Choroid plexus epithelial cell (primary cell): ENCODE measurements around the gene PROK1.
"Not testable (repeated sequence)": the region's sequence is repeated elsewhere in the genome, so short reads cannot be mapped to it uniquely, and the experiment has no call there.

Source experiments
- DNase-seq: peaks from one replicate; pipeline ENCODE4 v3.0.0-alpha.2; 2010; ENCODE audit warnings: low read depth
- H3K4me3 ChIP-seq: 2 replicates; pipeline ENCODE4 v1.5.1; 2011; ENCODE audit warnings: low read depth, mild to moderate bottlenecking, control low read depth, low read length, moderate library complexity
- CTCF ChIP-seq: conservative IDR thresholded peaks from 2 replicates; pipeline ENCODE4 v1.5.1; 2011; ENCODE audit warnings: low read depth, mild to moderate bottlenecking, control low read depth, inconsistent platforms, low read length, moderate library complexity

Gene PROK1

DNA sequence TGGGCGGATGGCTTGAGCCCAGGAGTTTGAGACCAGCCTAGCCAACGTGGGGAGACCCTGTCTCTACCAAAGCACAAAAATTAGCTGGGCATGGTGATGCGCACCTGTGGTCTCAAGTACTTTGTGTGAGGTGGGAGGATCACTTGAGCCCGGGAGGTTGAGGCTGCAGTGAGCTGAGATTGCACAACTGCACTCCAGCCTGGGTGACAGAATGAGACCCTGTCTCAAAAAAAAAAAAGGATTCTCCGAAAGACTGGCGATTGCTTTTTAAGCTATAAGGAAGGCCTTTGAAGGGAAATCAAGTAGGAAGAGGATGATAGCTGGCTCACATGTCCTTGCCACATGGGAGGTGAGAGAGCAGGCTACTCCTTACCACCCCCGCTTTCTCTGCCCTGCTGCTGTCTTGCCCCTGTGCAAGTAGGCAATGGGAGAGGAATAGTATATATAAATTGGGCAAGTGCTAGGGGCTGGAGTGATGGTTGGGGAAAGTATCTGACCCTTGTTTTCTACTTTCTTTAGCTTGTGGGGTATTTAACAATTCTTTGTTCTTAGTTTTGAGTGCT lies 39.7 kb upstream of the PROK1 start:
- DNase-seq = no peak
- TF ChIP-seq CTCF = no peak
- no peak overlapping the region for H3K4me3 ChIP-seq

GRCh38 chr1:110412576-110412975 lies 38.4 kb upstream of the PROK1 start:
- DNase-seq = peak; percentile 85
- TF ChIP-seq CTCF = peak; percentile 86
- no peak overlapping the region for H3K4me3 ChIP-seq

DNA sequence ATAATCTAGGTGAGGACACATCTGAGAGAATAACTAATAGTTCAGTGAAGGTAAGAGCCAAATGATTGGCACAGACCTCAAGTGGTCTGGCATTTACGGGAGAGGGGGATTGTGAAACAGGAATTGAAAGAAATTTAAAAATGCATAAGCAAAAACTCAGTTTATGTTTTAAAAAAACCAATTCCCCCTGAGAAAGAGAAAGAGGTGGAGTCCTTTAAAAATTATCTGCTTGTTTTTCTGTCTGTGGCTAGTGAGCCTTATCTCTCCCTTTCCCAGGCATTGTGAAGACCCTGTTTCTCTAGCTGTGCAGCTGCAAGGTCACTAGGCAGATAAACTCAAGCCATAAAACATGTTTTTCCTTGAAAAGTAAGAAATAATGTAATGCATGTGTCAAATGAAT lies 37.9 kb upstream of the PROK1 start:
- H3K4me3 ChIP-seq, DNase-seq: not testable (repeated sequence)

- no peak overlapping the region for H3K4me3 ChIP-seq
- DNase-seq = no peak
- TF ChIP-seq CTCF = no peak
These were observed 32.2 kb upstream of the PROK1 start for GRCh38 chr1:110418729-110419128.

- TF ChIP-seq CTCF = no peak
- DNase-seq = no peak
- H3K4me3 ChIP-seq = no peak overlapping the region
These were observed 30.8 kb upstream of the PROK1 start for GRCh38 chr1:110420023-110420662.

DNA sequence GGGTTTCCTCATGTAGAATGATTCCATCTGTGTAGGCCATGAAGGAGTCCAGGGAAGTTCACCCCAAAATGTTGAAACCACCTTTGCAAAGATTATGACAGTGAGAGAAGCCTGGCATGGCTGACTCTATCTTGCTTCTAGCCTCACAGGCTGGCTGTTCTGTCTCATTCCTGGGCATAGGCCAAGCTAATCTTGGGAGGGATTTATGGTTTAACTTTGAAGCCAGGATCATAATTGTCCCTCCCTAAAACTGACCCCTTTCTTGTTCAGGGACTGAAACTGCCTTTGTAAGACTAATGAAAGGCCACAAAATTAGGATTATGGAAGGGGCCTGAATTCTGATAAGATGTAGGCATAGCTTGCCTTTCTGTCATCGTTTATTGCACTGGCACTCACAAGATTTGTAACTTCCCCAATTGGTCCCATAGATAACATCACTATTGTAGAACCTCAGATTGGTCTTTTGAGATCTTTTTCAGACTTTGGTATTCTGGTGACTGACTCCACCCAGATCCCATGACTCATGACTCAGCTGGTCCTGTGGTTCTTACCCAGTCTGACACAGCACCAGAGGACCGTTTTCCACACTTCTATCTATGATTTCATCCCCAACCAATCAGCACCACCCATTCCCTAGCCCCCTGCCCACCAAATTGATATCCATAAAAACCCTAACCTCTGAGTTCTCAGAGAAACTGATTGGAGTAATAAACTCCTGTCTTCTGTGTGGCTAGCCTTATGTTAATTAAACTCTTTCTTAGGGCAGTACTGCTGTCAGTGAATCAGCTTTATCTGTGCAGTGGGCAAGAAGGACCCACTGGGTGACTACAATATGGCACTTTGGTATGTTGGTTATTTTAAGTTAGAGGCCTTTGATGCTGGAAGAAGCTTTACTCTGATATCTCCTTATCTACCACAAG lies 29.8 kb upstream of the PROK1 start:
- peak; percentile 74 for DNase-seq
- no peak for TF ChIP-seq CTCF

GRCh38 chr1:110424699-110425611 lies 26.0 kb upstream of the PROK1 start:
- no peak overlapping the region for H3K4me3 ChIP-seq
- no peak for TF ChIP-seq CTCF
- peak; percentile 39 for DNase-seq

More for the DNA sequence above, 29.8 kb upstream of the PROK1 start:
- H3K4me3 ChIP-seq = no peak overlapping the region
